ENCODE data around the gene EXD3.
"Not testable (repeated sequence)": the region's sequence is repeated elsewhere in the genome, so short reads cannot be mapped to it uniquely, and the experiment has no call there.

Gene EXD3

GRCh38 chr9:137387114-137387890, 35.7 kb downstream of the EXD3 start:
- Histone ChIP-seq H3K36me3 (ENCODE audit: control insufficient read depth in 2 of 2, insufficient read depth in 2 of 2, low read length in 2 of 2) (peaks cover 0 to 5% of the 10 kb centered on the region in 2 donors), H3K4me1 (ENCODE audit: control insufficient read depth, insufficient read depth, low read length) (peaks cover 4% of the 10 kb centered on the region), H3K4me3 (ENCODE audit: low read length in 2 of 2) (no peak overlapping the region), H3K9me3 (ENCODE audit: control insufficient read depth in 2 of 2, low read length in 2 of 2) (no peaks in the 10 kb centered on the region), H3K9ac (ENCODE audit: low read length in 2 of 2) (no peak overlapping the region), H3K27ac (ENCODE audit: low read length) (no peak overlapping the region), H3K27me3 (ENCODE audit: control insufficient read depth in 1 of 2, insufficient read depth in 2 of 2, low read length in 2 of 2) (no peaks in the 10 kb centered on the region)

- not testable (repeated sequence) for H3K27me3 ChIP-seq (ENCODE audit: control insufficient read depth in 1 of 2, insufficient read depth in 2 of 2, low read length in 2 of 2); H3K9me3 ChIP-seq (ENCODE audit: control insufficient read depth in 2 of 2, low read length in 2 of 2); H3K36me3 ChIP-seq (ENCODE audit: control insufficient read depth in 2 of 2, insufficient read depth in 2 of 2, low read length in 2 of 2); H3K4me1 ChIP-seq (ENCODE audit: control insufficient read depth, insufficient read depth, low read length); H3K9ac ChIP-seq (ENCODE audit: low read length in 2 of 2); H3K4me3 ChIP-seq (ENCODE audit: low read length in 2 of 2); H3K27ac ChIP-seq (ENCODE audit: low read length)
These were observed 36.4 kb downstream of the EXD3 start for GRCh38 chr9:137386507-137387113.

- peaks cover 0 to 3% of the 10 kb centered on the region in 2 donors for H3K36me3 ChIP-seq (ENCODE audit: control insufficient read depth in 2 of 2, insufficient read depth in 2 of 2, low read length in 2 of 2)
- no peaks in the 10 kb centered on the region for H3K27me3 ChIP-seq (ENCODE audit: control insufficient read depth in 1 of 2, insufficient read depth in 2 of 2, low read length in 2 of 2)
- H3K4me3 ChIP-seq (ENCODE audit: low read length in 2 of 2): no peak overlapping the region
- no peak overlapping the region for H3K9ac ChIP-seq (ENCODE audit: low read length in 2 of 2)
- H3K9me3 ChIP-seq (ENCODE audit: control insufficient read depth in 2 of 2, low read length in 2 of 2): no peaks in the 10 kb centered on the region
- H3K4me1 ChIP-seq (ENCODE audit: control insufficient read depth, insufficient read depth, low read length): peaks cover 4% of the 10 kb centered on the region
- no peak overlapping the region for H3K27ac ChIP-seq (ENCODE audit: low read length)
These were observed 37.8 kb downstream of the EXD3 start for GRCh38 chr9:137385061-137385655.

GRCh38 chr9:137383784-137384756, 38.9 kb downstream of the EXD3 start:
- Histone ChIP-seq H3K4me3 (ENCODE audit: low read length in 2 of 2) (no peak overlapping the region), H3K36me3 (ENCODE audit: control insufficient read depth in 2 of 2, insufficient read depth in 2 of 2, low read length in 2 of 2) (no peaks in the 10 kb centered on the region), H3K9ac (ENCODE audit: low read length in 2 of 2) (no peak overlapping the region), H3K27ac (ENCODE audit: low read length) (no peak overlapping the region), H3K4me1 (ENCODE audit: control insufficient read depth, insufficient read depth, low read length) (peaks cover 4% of the 10 kb centered on the region), H3K27me3 (ENCODE audit: control insufficient read depth in 1 of 2, insufficient read depth in 2 of 2, low read length in 2 of 2) (no peaks in the 10 kb centered on the region), H3K9me3 (ENCODE audit: control insufficient read depth in 2 of 2, low read length in 2 of 2) (no peaks in the 10 kb centered on the region)

- H3K27ac ChIP-seq (ENCODE audit: low read length): no peak overlapping the region
- no peak overlapping the region for H3K9ac ChIP-seq (ENCODE audit: low read length in 2 of 2)
- H3K27me3 ChIP-seq (ENCODE audit: control insufficient read depth in 1 of 2, insufficient read depth in 2 of 2, low read length in 2 of 2): no peaks in the 10 kb centered on the region
- H3K9me3 ChIP-seq (ENCODE audit: control insufficient read depth in 2 of 2, low read length in 2 of 2): no peaks in the 10 kb centered on the region
- no peak overlapping the region for H3K4me3 ChIP-seq (ENCODE audit: low read length in 2 of 2)
- no peaks in the 10 kb centered on the region for H3K36me3 ChIP-seq (ENCODE audit: control insufficient read depth in 2 of 2, insufficient read depth in 2 of 2, low read length in 2 of 2)
- peaks cover 4% of the 10 kb centered on the region for H3K4me1 ChIP-seq (ENCODE audit: control insufficient read depth, insufficient read depth, low read length)
These were observed 39.7 kb downstream of the EXD3 start for GRCh38 chr9:137383081-137383783.

- Histone ChIP-seq H3K27ac (ENCODE audit: low read length) (no peak overlapping the region), H3K4me1 (ENCODE audit: control insufficient read depth, insufficient read depth, low read length) (no peaks in the 10 kb centered on the region), H3K4me3 (ENCODE audit: low read length in 2 of 2) (no peak overlapping the region), H3K27me3 (ENCODE audit: control insufficient read depth in 1 of 2, insufficient read depth in 2 of 2, low read length in 2 of 2) (no peaks in the 10 kb centered on the region), H3K9ac (ENCODE audit: low read length in 2 of 2) (no peak overlapping the region), H3K9me3 (ENCODE audit: control insufficient read depth in 2 of 2, low read length in 2 of 2) (no peaks in the 10 kb centered on the region), H3K36me3 (ENCODE audit: control insufficient read depth in 2 of 2, insufficient read depth in 2 of 2, low read length in 2 of 2) (no peaks in the 10 kb centered on the region)
These were observed 40.4 kb downstream of the EXD3 start for GRCh38 chr9:137382444-137383080.

GRCh38 chr9:137381501-137382443, 41.2 kb downstream of the EXD3 start:
- Histone ChIP-seq H3K9me3 (ENCODE audit: control insufficient read depth in 2 of 2, low read length in 2 of 2) (no peaks in the 10 kb centered on the region), H3K4me3 (ENCODE audit: low read length in 2 of 2) (no peak overlapping the region), H3K36me3 (ENCODE audit: control insufficient read depth in 2 of 2, insufficient read depth in 2 of 2, low read length in 2 of 2) (no peaks in the 10 kb centered on the region), H3K27me3 (ENCODE audit: control insufficient read depth in 1 of 2, insufficient read depth in 2 of 2, low read length in 2 of 2) (no peaks in the 10 kb centered on the region), H3K27ac (ENCODE audit: low read length) (no peak overlapping the region), H3K4me1 (ENCODE audit: control insufficient read depth, insufficient read depth, low read length) (no peaks in the 10 kb centered on the region), H3K9ac (ENCODE audit: low read length in 2 of 2) (no peak overlapping the region)

- H3K27ac ChIP-seq (ENCODE audit: low read length): no peak overlapping the region
These were observed 42.4 kb downstream of the EXD3 start for GRCh38 chr9:137380606-137381005.

GRCh38 chr9:137380171-137380570, 42.8 kb downstream of the EXD3 start:
- Histone ChIP-seq H3K9ac (ENCODE audit: low read length in 2 of 2) (no peak overlapping the region), H3K27ac (ENCODE audit: low read length) (no peak overlapping the region), H3K36me3 (ENCODE audit: control insufficient read depth in 2 of 2, insufficient read depth in 2 of 2, low read length in 2 of 2) (no peaks in the 10 kb centered on the region), H3K4me3 (ENCODE audit: low read length in 2 of 2) (no peak overlapping the region), H3K9me3 (ENCODE audit: control insufficient read depth in 2 of 2, low read length in 2 of 2) (no peaks in the 10 kb centered on the region), H3K4me1 (ENCODE audit: control insufficient read depth, insufficient read depth, low read length) (no peaks in the 10 kb centered on the region), H3K27me3 (ENCODE audit: control insufficient read depth in 1 of 2, insufficient read depth in 2 of 2, low read length in 2 of 2) (no peaks in the 10 kb centered on the region)

More at GRCh38 chr9:137380606-137381005, 42.4 kb downstream of the EXD3 start:
- H3K27me3 ChIP-seq (ENCODE audit: control insufficient read depth in 1 of 2, insufficient read depth in 2 of 2, low read length in 2 of 2): no peaks in the 10 kb centered on the region
- H3K9me3 ChIP-seq (ENCODE audit: control insufficient read depth in 2 of 2, low read length in 2 of 2): no peaks in the 10 kb centered on the region
- no peak overlapping the region for H3K9ac ChIP-seq (ENCODE audit: low read length in 2 of 2)
- H3K4me1 ChIP-seq (ENCODE audit: control insufficient read depth, insufficient read depth, low read length): no peaks in the 10 kb centered on the region
- no peaks in the 10 kb centered on the region for H3K36me3 ChIP-seq (ENCODE audit: control insufficient read depth in 2 of 2, insufficient read depth in 2 of 2, low read length in 2 of 2)
- H3K4me3 ChIP-seq (ENCODE audit: low read length in 2 of 2): no peak overlapping the region
